GM18526 (cell line): ENCODE data around the gene RASSF9.

Experiments
- POLR2A ChIP-seq: IDR thresholded peaks from 3 replicates; pipeline ENCODE4 v1.6.1; 2011; ENCODE audit not compliant: insufficient read length; ENCODE audit errors: extremely low read depth

Gene RASSF9

GRCh38 chr12:85836197-85837090, at the start of gene RASSF9:
Gene RASSF9 (minus strand): TSS chr12:85836409. CDS start chr12:85836201, 208 bp downstream.
- TF ChIP-seq POLR2A, result no peak

GRCh38 chr12:85883763-85884162, 47.6 kb upstream of the RASSF9 start:
- no peak for TF ChIP-seq POLR2A

GRCh38 chr12:85877459-85877858, 41.2 kb upstream of the RASSF9 start:
- no peak for TF ChIP-seq POLR2A

- TF ChIP-seq POLR2A, result no peak
Measured at GRCh38 chr12:85874031-85874461, 37.8 kb upstream of the RASSF9 start, which contains the start of gene NTS. Gene NTS (plus strand): TSS chr12:85874295. CDS start chr12:85874404, 109 bp downstream.

GRCh38 chr12:85872497-85873091, 36.4 kb upstream of the RASSF9 start:
- TF ChIP-seq POLR2A, result no peak

GRCh38 chr12:85866986-85867776, 31.0 kb upstream of the RASSF9 start:
- TF ChIP-seq POLR2A, result no peak

- TF ChIP-seq POLR2A, result no peak
Measured at GRCh38 chr12:85865890-85866289, 29.7 kb upstream of the RASSF9 start.

GRCh38 chr12:85856966-85857365, 20.8 kb upstream of the RASSF9 start:
- no peak for TF ChIP-seq POLR2A

- no peak for TF ChIP-seq POLR2A
Measured at GRCh38 chr12:85855305-85855704, 19.1 kb upstream of the RASSF9 start.

- no peak for TF ChIP-seq POLR2A
Measured at GRCh38 chr12:85849344-85849743, 13.1 kb upstream of the RASSF9 start.

GRCh38 chr12:85843606-85844310, 7.5 kb upstream of the RASSF9 start:
- no peak for TF ChIP-seq POLR2A

- TF ChIP-seq POLR2A, result no peak
Measured at GRCh38 chr12:85835426-85836196, 598 bp downstream of the RASSF9 start.

GRCh38 chr12:85834378-85834777, 1.8 kb downstream of the RASSF9 start:
- TF ChIP-seq POLR2A, result no peak

GRCh38 chr12:85833579-85833978, 2.6 kb downstream of the RASSF9 start:
- TF ChIP-seq POLR2A, result no peak

- no peak for TF ChIP-seq POLR2A
Measured at GRCh38 chr12:85831327-85831990, 4.8 kb downstream of the RASSF9 start.
